Measurements from ENCODE around the gene YPEL4.

The YPEL4 gene

GRCh38 chr11:57650739-57651090 lies 1.0 kb upstream of the YPEL4 start:
- no peak for DNase-seq (ENCODE audit: low spot score)

DNA sequence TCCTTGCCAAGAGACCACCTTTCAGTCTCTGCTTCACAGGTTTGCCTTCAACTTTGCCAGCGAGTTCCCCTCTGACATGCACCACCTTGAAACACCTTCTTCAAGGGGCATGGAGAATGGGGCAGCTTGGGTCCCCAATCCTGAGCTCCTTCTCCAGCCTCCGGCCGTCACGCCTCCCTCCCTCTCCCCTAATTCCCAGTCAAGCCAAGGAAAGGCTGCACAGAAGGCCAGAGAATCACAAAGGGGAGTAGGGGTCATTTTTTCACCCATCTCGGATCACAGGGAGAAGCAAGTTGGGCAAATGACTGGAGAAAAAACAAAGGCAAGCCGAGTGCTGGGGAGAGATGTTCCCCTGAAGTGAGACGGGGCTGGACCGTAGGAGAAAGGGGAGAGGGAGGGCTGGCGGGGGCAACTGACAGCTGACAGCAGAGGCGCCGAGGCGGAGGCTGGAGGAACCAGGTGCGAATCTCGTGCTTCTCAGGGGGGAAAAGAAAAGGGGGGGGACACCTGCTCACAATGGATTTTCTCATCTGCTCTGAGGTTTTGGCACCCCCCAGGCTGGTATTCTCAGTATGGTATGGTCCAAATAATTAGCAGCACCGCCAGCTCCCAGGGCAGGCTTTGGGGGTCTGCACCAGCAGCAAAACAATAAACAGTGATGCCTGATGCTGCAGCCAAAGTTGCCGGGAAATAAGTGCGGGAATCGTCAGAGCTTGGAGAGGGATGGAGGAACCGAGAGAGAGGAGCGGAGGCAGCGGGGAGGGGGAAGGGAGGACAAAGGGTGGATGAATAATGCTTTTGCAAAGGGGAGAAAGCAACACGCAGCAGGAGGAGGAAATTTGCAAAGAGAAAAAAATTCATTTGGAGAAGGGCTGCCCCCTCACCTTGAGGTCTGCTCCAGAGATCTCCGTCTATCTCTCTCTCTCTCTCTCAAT lies 644 bp downstream of the YPEL4 start:
- DNase-seq (ENCODE audit: low spot score) = no peak

- DNase-seq (ENCODE audit: low spot score) = no peak
Observed at GRCh38 chr11:57647960-57648800, 1.5 kb downstream of the YPEL4 start.

DNA sequence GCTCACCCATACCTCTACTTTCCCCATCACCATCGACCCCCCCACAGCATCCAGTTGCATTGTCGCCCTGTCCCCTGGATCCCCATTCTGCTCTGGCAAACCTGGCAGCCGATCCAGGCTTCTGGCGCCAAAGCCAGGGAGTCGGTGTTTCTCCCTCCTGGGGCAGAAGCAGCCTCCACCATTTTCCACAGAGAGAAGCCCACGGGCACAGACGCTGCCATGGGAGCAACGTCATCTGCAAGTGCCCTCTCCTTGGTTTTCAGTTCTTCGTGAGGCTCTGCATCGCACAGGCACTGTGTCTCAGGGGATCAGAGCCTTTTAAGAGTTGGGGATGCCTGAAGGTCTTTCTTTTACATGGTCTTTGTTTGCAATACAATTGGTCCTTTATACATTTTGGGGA lies 2.3 kb downstream of the YPEL4 start:
- no peak for DNase-seq (ENCODE audit: low spot score)

GRCh38 chr11:57646799-57647303 lies 2.9 kb downstream of the YPEL4 start:
- peak; percentile 19 for DNase-seq (ENCODE audit: low spot score)

GRCh38 chr11:57646194-57646798 lies 3.4 kb downstream of the YPEL4 start:
- DNase-seq (ENCODE audit: low spot score) = no peak

- no peak for DNase-seq (ENCODE audit: low spot score)
Observed at GRCh38 chr11:57645689-57646085, 4.0 kb downstream of the YPEL4 start.

GRCh38 chr11:57644748-57645688 lies 4.7 kb downstream of the YPEL4 start:
- DNase-seq (ENCODE audit: low spot score) = peak; percentile 100

GRCh38 chr11:57643802-57644201 lies 5.9 kb downstream of the YPEL4 start:
- peak; percentile 77 for DNase-seq (ENCODE audit: low spot score)

GRCh38 chr11:57641011-57641807 lies 8.5 kb downstream of the YPEL4 start:
- DNase-seq (ENCODE audit: low spot score) = peak; percentile 99

DNA sequence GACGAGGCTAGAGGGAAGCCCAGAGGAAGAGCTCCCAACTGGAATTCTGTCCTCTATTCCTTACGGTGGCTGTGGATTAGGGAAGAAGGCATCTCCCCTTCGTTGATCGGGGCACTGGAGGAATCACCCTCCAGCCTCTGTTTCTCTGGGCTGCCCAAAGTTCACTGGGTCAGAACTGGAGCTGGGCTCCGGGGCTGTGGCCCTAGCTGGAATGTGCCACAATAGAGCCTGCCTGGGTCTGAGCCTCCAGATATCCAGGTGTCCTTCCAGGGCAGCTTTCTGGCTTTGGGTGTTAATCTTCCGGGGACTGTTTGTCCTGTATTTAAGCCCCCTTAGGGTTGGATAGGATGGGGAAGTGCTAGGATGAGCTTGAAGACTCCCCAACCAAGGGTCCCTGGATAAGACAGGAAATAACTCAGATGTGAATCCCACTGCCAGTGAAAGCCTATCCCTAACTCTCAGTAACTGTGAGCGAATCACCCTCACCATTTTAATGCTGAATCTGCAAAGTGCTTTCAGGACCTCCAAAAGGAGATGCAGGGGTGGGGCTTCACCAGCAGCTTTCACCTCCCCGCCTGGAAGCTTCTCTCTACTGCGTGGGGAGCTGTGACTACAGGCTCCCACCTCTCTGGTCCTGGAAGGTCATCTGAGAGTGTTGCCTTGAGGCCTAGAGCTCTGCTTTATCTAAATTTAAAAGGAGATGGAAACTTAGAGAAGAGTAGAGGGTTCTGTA lies 9.5 kb downstream of the YPEL4 start:
- peak; percentile 40 for DNase-seq (ENCODE audit: low spot score)

- DNase-seq (ENCODE audit: low spot score) = peak; percentile 99
Observed at GRCh38 chr11:57639321-57640067, 10.2 kb downstream of the YPEL4 start.

- peak; percentile 55 for DNase-seq (ENCODE audit: low spot score)
Observed at GRCh38 chr11:57638811-57639320, 10.8 kb downstream of the YPEL4 start.

DNA sequence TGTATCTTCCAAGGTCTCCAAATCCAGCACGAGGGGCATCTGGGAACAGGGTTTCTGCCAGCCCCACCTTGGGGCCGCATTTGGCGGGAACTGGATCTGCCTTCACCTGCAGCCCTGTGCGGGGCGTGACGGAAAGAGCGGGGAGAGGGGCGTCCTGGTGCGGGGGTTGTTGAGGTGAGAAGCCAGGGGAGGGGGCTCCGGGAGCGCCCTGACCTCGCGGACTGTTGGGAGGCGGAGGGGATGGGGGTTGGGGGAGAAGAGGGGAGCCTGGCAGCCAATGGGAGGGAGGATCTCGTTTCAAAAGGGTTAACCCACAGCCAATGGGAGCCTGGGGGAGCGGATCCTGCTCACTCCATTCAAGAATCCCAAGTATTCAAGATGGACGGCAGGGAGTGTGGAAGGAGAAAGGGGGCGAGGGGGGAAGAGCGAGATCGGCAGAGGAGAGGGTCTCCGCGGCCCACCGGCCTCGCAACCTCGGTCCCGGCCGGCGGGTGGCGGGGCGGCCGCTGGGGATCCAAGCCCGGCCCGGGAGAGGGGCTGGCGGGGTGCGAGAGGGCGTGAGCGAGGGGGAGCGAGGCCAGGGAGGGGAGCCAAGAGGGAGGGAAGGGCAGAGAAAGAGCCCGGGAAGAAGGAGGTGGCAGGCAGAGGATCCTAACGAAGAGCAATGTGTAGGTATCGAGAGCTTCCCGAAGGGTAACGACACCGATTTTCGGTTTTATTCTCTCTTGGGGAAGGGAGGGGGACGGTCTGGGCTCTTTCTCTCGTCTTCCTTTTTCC lies 11.5 kb downstream of the YPEL4 start:
- peak; percentile 100 for DNase-seq (ENCODE audit: low spot score)

- no peak for DNase-seq (ENCODE audit: low spot score)
Observed at GRCh38 chr11:57637626-57638004, 12.1 kb downstream of the YPEL4 start.

- DNase-seq (ENCODE audit: low spot score) = no peak
Observed at GRCh38 chr11:57635246-57635645, 14.5 kb downstream of the YPEL4 start.

GRCh38 chr11:57634311-57634710 lies 15.4 kb downstream of the YPEL4 start:
- no peak for DNase-seq (ENCODE audit: low spot score)

Data from HuH-7 (cell line).